ENCODE data around the gene ACTBL2.

GRCh38 chr5:57494104-57495098 lies 11.8 kb upstream of the ACTBL2 start:
- TF ChIP-seq EZH2 (IDR thresholded peaks at IDR 0.05; ENCODE audit: insufficient read depth, poor library complexity, severe bottlenecking) (no peak), EZH2phosphoT487 (IDR thresholded peaks at IDR 0.05; ENCODE audit: insufficient read depth, low read depth) (no peak)

All from GM23248 (cell line).